NCI-H128 (cell line): ENCODE data around the gene WDR27.

Experiments used
- DNase-seq: peaks from one replicate; lab custom pipeline; 2025; ENCODE audit not compliant: unreplicated experiment; lab: John Stamatoyannopoulos, UW

Gene WDR27

GRCh38 chr6:169641461-169642085, 60.3 kb downstream of the WDR27 start:
- DNase-seq, result no peak

GRCh38 chr6:169640983-169641382, 60.8 kb downstream of the WDR27 start:
- no peak for DNase-seq

- no peak for DNase-seq
Measured at GRCh38 chr6:169640351-169640852, 61.4 kb downstream of the WDR27 start.

GRCh38 chr6:169639653-169640278, 62.1 kb downstream of the WDR27 start:
- DNase-seq, result no peak

- no peak for DNase-seq
Measured at GRCh38 chr6:169638915-169639314, 62.9 kb downstream of the WDR27 start.

- no peak for DNase-seq
Measured at GRCh38 chr6:169638388-169638787, 63.4 kb downstream of the WDR27 start.

GRCh38 chr6:169635345-169635744, 66.5 kb downstream of the WDR27 start:
- no peak for DNase-seq

- DNase-seq, result no peak
Measured at GRCh38 chr6:169632841-169633240, 69.0 kb downstream of the WDR27 start.

- DNase-seq, result no peak
Measured at GRCh38 chr6:169629256-169629655, 72.6 kb downstream of the WDR27 start.

- no peak for DNase-seq
Measured at GRCh38 chr6:169627736-169628607, 73.9 kb downstream of the WDR27 start.

- DNase-seq, result no peak
Measured at GRCh38 chr6:169626649-169627048, 75.2 kb downstream of the WDR27 start.

GRCh38 chr6:169626169-169626568, 75.7 kb downstream of the WDR27 start:
- DNase-seq, result no peak

- DNase-seq, result no peak
Measured at GRCh38 chr6:169625376-169625775, 76.5 kb downstream of the WDR27 start.

- no peak for DNase-seq
Measured at GRCh38 chr6:169624785-169625184, 77.0 kb downstream of the WDR27 start.

GRCh38 chr6:169623975-169624374, 77.9 kb downstream of the WDR27 start:
- no peak for DNase-seq

GRCh38 chr6:169623343-169623742, 78.5 kb downstream of the WDR27 start:
- no peak for DNase-seq

GRCh38 chr6:169622618-169623017, 79.2 kb downstream of the WDR27 start:
- no peak for DNase-seq

- no peak for DNase-seq
Measured at GRCh38 chr6:169621311-169621710, 80.5 kb downstream of the WDR27 start.

- no peak for DNase-seq
Measured at GRCh38 chr6:169620171-169621130, 81.4 kb downstream of the WDR27 start.

GRCh38 chr6:169619650-169620049, 82.2 kb downstream of the WDR27 start:
- DNase-seq, result no peak
